LoVo (cell line): ENCODE results near the gene GLB1L.
"Not testable (repeated sequence)": the region's sequence is repeated elsewhere in the genome, so short reads cannot be mapped to it uniquely, and the experiment has no call there.

Experiments
- DNase-seq: peaks from one replicate; pipeline ENCODE4 v3.0.0-alpha.2; 2016; ENCODE audit warnings: low spot score

Gene GLB1L

GRCh38 chr2:219245148-219245898 is at the start of gene GLB1L, which contains the start of gene STK16:
GLB1L (minus strand) TSS chr2:219245444; CDS start chr2:219243573, 1,871 bp downstream.
STK16 (plus strand) TSS chr2:219245479; CDS start chr2:219246000, 521 bp downstream.
- DNase-seq, result peak; percentile 91

DNA sequence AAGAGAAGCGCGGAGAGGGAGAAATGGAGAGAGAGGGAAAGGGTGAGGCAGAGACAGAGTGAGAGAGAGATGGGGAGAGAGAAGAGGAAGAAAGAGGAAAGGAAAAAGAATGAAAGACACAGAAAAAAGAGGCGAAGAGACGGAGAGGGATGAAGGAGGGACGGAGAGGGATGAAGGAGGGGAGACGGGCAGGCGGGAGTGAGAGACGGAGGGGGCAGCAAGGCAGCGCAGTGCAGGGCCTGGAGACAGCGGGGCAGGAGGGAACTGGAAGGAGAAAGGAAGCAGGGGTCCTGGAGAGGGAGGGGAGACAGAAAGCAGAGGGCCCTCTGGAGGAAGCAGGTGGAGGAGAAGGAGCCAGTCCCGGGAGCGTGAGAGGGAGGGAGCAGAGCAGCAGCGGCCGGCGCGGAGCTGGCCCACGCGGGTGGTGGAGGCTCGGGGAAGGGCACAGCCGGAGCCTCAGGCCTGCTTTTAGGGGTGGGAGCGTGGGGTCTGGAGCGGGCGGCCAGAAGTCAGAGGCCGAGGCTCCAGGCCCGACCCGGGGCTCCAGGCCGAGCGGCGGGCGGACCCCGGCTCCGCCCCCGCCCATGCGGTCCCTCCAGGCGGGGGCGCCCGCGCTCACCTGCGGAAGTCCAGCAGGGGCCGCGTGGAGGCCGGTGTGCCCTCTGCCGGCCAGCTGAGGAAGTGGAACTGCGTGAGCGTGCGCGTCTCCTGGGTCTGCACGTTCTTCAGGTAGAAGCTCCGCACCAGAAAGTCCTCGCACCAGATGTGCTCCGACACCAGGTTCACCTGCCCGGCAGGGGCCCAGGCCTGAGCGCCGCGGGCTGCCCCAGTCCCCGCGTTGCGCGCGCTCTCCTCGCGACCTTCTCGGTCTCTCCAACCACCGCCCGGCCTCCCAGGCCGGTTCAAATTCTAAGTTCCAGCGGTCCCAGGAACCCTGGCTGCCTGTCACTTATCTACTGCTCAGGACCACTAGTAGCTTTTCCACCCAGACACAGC is 49.4 kb upstream of the GLB1L start:
- DNase-seq, result peak; percentile 91

GRCh38 chr2:219293736-219294231 is 48.5 kb upstream of the GLB1L start:
- DNase-seq, result no peak

DNA sequence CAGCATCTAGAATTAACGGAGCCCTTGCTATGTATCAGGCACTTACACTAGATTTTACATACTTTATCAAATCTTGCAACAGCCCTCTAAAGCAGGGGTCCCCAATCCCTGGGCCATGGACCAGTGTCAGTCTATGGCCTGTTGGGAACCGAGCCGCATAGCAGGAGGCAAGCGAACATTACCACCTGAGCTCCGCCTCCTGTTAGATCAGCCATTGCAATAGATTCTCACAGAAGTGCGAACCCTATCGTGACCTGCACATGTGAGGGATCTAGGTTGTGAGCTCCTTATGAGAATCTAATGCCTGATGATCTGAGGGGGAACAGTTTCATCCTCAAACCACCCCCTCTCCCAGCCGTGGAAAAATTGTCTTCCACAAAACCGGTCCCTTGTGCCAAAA is 47.4 kb upstream of the GLB1L start:
- no peak for DNase-seq

GRCh38 chr2:219291910-219292490 is 46.8 kb upstream of the GLB1L start:
- DNase-seq, result no peak

GRCh38 chr2:219291394-219291793 is 46.1 kb upstream of the GLB1L start:
- no peak for DNase-seq

- DNase-seq, result no peak
Measured at GRCh38 chr2:219290381-219291171, 45.3 kb upstream of the GLB1L start.

GRCh38 chr2:219289537-219290361 is 44.5 kb upstream of the GLB1L start:
- peak; percentile 22 for DNase-seq

DNA sequence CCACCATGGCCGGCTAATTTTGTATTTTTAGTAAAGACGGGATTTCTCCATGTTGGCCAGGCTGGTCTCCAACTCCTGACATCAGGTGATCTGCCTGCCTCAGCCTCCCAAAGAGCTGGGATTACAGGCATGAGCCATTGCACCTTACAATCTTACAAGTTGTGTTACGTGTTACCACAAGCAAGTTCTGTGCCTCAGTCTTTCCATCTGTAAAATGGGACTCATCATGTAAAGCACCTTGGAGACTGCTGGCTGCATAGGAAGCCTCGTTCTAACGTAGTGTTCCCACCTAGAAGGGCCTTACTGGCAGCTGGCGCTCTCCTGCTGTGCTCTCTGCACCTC is 43.9 kb upstream of the GLB1L start:
- DNase-seq, result no peak

- no peak for DNase-seq
Measured at GRCh38 chr2:219287580-219288265, 42.5 kb upstream of the GLB1L start.

- not testable (repeated sequence) for DNase-seq
Measured at GRCh38 chr2:219287116-219287440, 41.8 kb upstream of the GLB1L start.

DNA sequence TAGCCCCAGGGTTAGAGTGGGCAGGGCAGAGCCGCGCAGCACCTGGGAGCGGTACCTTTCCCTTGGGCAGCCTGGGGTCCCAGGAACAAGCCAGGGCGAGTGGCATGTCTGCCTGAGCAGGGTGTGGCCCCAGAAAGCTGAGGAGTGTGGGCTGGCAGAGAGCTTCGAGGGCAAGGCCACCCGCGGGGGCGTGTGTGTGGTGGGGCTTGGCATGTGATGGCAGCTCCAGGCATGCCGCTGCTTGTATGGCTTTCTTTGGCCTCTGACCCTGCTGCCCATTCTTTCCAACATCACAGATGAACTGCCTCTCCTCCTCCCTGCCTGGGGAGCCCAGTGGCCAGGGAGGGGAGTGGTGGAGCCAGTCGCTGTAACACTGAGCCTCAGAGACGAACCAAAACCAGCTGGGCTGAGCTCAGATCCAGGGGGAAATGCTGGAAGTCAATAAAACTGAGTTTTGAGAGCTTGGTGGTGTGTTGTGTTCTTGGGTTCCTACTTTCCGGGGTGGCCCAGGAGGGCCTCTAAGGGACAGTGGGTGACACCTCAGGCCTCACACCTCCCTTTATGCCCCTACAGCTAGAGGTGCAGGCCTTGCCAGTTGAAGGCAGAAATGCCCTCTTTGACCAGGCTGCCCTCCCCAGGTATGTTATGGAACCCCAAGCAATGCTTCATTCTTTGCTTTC is 41.3 kb upstream of the GLB1L start:
- peak; percentile 31 for DNase-seq

DNA sequence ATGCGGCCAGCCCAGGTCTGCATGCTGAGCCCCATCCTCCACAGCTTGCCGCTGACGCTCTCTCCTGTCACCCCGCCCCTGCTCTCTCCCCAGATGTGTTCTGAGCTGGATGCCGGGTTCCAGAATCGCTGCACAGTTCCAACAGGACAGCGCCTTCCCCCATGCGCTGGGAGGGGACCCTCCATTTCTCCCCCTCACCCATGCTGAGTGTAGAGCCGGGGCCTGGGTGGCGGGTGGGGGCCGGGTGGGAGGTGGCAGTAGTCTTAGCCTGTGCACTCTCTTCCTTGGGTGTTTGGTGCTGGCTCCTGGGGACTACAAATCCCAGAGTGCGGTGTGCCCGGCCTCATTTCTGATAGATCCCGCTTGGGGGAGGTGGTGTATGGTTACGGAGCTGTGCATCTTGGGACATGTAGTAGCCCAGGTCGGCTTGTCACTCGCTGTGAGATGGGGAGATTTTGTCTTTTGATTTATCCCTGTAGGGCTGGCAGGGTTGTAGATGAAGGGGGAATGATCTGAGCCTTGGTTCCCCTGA is 40.7 kb upstream of the GLB1L start:
- DNase-seq, result no peak

GRCh38 chr2:219285373-219285735 is 40.1 kb upstream of the GLB1L start:
- DNase-seq, result no peak

GRCh38 chr2:219284501-219285372 is 39.5 kb upstream of the GLB1L start:
- DNase-seq, result no peak

DNA sequence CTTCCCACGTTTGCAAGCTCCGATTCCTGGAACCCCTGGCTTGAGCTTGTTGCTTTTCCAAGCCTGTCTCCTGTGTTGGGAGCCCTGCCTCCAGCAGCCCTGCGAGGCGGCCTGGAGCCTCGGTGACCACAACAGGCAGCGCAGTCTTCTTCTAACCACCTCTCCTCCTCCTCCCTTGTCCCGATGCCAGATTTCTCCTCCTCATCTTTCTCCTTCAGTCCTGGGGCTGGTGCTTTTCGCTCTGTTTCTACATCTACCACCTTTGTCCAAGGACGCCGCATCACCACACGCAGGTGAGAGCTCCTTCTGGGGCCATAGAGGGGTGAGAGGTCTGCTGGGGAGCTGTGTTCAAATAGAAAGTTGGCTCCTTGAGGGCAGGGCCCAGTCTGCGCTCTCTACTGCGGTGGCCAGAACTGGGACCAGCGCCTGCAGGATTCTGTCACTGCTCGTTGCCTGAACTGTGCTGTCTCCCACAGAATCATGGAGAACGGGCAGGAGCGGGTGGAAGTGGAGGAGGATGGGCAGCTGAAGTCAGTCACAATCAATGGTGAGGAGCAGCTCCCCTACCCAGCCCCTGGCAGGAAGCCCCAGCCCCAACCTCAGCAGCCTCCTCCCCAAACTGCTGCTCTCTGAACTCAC is 37.8 kb upstream of the GLB1L start:
- DNase-seq, result no peak

- no peak for DNase-seq
Measured at GRCh38 chr2:219282375-219282774, 37.1 kb upstream of the GLB1L start.

DNA sequence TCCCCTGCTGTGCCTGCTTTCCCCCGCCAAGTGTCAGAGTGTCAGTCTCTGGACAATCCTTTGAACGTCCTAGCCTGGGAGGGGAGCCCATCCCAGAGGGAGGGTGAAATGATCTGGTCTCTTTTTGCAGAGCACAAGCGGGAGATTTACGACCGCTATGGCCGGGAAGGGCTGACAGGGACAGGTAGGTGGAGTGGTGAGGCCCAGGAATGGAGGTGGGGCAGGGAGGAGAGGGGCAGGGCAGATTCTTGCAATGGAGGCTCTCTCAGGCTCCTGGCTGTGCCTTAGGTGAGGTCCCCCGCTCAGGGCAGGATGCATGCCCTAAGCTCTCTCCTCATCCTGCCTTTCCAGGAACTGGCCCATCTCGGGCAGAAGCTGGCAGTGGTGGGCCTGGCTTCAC is 36.3 kb upstream of the GLB1L start:
- no peak for DNase-seq
